Nucleus accumbens (tissue), 56 donors: ENCODE data around the gene MGAT5B.

Experiments used
- DNase-seq, 56 donors: peaks; one replicate each; lab custom pipeline; 2025; lab: John Stamatoyannopoulos, UW

MGAT5B gene

GRCh38 chr17:76922967-76923366 lies 54.8 kb downstream of the MGAT5B start:
- no peak for DNase-seq

- DNase-seq: no peak
Measured at GRCh38 chr17:76923491-76923890, 55.3 kb downstream of the MGAT5B start.

DNA sequence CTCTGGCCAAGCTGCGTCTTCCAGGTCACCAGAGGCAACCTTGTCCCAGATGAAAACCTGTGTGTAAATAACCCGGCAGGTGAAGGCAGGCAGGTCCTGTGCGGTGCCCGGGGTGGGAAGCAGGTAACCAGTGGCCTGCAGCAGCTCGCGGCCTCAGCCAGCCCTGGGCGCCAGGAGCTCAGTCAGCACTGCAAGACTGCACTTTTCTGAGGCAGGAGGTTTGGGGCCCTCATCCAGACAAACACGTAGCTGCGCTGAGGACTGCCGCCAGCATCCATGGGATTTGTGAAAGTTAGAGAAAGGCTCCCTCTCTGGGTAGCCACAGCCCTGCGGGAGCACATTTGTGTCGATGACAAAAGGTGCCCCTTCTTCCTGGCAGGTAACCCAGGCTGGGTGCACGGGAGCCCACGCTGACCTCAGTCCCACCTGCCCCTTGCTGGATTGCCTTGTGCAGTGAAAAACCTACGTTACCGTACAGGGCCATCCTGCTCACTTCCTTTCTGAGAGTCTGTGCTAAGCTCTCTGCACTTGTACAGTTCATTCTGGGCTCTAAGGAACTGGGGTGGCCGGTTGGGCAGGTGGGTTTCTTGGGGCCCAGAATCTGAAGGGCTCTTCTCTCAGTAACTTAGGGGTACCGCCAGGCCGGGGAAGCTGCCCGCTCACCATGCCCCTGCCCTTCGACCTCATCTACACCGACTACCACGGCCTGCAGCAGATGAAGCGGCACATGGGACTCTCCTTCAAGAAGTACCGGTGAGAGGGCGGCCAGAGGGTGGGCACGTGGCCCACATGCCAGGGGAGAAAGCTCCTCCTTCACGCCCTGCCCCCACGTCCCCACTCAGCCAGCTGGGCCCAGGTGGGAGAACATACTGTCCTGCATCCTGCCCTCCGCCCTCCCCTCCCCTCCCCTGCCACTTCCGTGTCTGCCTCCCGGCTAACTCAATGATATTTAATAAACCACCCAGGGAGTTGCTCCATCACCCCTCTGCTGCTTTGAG lies 56.4 kb downstream of the MGAT5B start:
- no peak for DNase-seq

DNA sequence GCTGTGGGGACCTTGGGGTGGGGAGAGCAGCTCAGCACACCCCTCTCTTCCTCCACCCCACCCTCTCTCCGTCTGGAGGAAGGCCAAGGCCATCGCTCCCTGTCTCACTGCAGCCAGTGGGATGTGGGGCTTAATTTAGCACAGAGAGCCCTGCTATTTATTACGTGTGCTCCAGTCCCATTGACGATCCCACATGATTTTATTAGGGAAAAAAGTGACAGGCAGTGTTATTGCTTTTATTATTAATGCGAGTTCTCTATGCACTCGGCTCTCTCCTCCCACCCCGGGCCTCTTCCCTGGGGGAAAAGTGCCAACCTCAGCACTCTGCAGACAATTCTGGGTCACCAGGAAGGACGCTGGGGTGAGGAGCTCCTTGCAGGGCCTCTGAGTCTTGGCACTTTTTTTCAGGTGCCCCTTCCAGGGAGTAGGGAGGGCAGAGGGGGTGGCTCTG lies 57.3 kb downstream of the MGAT5B start:
- peak in 9 of 56 donors; percentile 6 to 60 (median 40) for DNase-seq

- no peak for DNase-seq
Measured at GRCh38 chr17:76926237-76926866, 58.1 kb downstream of the MGAT5B start.

DNA sequence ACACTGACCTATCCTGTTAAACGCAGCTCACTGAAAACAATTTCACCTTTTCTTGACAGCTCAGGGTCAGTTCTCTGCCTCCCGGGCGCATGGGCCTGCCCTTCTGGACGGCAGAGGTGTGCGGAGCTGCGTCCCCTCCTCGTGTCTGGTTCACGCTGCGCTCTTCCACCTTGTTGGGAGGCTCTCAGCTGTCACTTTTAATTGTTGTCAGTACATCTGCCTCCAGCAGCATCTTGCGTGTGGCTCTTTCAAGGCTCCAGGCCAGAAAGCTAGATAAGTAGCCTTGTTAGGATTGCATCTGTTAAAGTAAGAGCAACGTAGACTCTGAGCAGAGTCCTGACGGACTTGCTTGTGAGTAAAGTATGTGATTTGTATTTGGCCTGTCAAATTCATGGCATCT lies 59.4 kb downstream of the MGAT5B start:
- no peak for DNase-seq

DNA sequence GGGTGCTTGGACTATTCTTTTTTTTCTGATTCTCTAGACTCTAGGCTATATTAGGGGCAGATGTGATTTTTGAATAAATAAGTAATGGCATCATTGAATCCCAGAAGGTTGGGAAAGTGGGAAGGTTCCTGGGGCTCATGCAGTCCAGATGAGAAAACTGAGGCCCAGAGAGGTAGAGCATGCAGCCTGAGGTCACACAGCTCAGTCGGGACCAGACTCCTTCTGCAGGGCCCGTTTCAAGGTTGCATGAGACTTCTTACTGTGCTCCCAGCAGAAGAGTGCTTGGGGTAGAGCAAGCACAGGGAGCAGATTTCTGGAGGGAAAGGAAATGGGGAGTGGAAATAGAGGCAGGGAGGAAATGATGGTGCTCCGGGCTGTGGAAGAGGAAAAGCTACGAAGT lies 59.8 kb downstream of the MGAT5B start:
- DNase-seq: no peak

GRCh38 chr17:76929148-76929547 lies 60.9 kb downstream of the MGAT5B start:
- DNase-seq: no peak

GRCh38 chr17:76929601-76930000 lies 61.4 kb downstream of the MGAT5B start:
- no peak for DNase-seq

- DNase-seq: no peak
Measured at GRCh38 chr17:76930107-76930506, 61.9 kb downstream of the MGAT5B start.

- DNase-seq: peak in 1 of 56 donors; percentile 23
Measured at GRCh38 chr17:76932402-76933333, 64.5 kb downstream of the MGAT5B start.

- DNase-seq: no peak
Measured at GRCh38 chr17:76934561-76935320, 66.5 kb downstream of the MGAT5B start.

DNA sequence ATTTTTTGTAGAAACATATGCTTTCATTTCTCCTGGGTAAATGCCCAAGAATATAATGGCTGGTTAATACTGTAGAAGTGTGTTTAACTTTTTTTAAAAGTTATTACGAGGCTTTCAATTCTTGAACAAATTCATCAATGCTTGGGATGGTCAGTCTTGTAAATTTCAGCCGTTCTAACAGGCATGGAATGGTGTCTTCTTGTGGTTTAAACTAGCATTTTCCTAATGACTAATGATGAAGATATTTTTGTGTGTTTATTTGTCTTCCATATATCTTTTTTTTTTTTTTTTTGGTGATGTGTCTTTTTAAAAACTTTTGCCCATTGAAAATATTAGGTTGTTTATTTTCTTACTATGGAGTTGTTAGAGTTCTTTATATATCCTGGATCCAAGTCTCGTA lies 67.1 kb downstream of the MGAT5B start:
- no peak for DNase-seq

GRCh38 chr17:76937238-76937637 lies 69.0 kb downstream of the MGAT5B start:
- DNase-seq: no peak

- no peak for DNase-seq
Measured at GRCh38 chr17:76938009-76938408, 69.8 kb downstream of the MGAT5B start.

DNA sequence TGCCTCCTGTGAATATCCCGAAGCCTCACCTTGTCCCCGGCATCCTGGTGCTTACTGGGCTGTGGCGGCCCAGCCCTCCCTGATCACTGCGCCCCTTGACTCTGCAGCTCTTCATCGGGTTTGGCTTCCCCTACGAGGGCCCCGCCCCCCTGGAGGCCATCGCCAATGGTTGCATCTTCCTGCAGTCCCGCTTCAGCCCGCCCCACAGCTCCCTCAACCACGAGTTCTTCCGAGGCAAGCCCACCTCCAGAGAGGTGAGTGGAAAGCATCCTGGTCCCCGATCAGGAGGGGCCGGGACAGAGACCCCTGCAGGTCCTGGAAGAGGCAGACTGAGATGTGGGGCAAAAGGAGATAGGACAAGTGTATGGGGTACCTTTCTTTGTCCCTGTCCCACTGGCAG lies 72.1 kb downstream of the MGAT5B start:
- no peak for DNase-seq

GRCh38 chr17:76940738-76941350 lies 72.6 kb downstream of the MGAT5B start:
- no peak for DNase-seq

DNA sequence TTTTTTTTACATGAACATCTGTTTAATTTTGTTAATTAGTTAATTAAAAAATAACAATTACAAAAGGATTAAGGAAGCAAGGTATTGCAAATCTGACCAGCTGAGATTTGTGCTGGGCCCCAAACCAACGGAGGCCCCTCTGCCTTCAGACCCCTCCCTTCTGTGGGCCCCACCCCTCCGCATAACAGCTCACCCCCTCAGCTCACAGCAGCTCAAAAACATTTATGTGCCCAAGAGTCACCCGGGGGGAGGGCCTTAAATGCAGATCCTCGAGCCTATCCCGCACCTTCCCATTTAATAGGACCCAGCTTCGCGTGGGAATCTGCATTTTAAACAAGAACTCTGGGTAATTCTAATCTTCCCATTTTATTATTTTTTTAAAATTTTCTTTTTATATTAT lies 75.0 kb downstream of the MGAT5B start:
- DNase-seq: no peak

DNA sequence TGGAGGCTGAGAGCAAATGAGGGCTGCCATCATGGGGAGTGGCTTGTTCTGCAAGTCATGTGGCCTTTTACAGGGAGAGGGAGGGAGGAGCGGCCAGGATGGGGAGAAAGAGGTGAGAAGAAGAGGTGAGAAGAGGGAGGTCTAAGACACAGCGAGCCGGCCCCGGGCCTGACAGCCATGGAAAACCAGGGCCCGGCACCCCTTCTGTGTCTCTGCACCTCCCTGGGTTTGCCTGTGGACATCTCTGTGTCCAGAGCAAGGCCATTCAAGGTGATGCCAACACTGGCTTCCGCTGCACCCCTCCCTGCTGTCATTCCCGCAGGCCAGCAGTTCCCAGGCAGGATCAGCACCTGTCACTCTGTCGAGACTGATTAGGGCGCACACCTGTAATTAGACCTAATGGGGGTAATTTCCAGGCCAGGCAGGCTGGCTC lies 75.6 kb downstream of the MGAT5B start:
- DNase-seq: no peak
